IMR-90 (cell line): ENCODE measurements around the gene ADAMTS8. TPM values are rescaled to one million over a fixed set of nuclear protein-coding genes. Genes with fewer than 3 reads are reported as not detected.

ENCODE experiments used
- ATAC-seq: fragments of 200-7000 bp; cut with Tn5 transposase; 2 replicates; pipeline ENCODE4 v1.9.1; 2020; ENCODE audit warnings: low read depth, mild to moderate bottlenecking, moderate library complexity
- BruUV-seq: library from RNA; stranded (reverse); fragments of 400-500 nt; replicated peaks from 2 replicates; lab custom pipeline; 2021; lab: Mats Ljungman, UMichigan
- CTCF ChIA-PET: fragments of 300-600 bp; formaldehyde crosslinking; extraction: SDS; loops from one replicate; lab custom pipeline; 2021; ENCODE audit warnings: antibody characterized with exemption; lab: Yijun Ruan, JAX
- POLR2A ChIA-PET: fragments of 300-600 bp; sonication (Branson Sonifier 250); formaldehyde crosslinking; loops from one replicate; lab custom pipeline; 2022; ENCODE audit warnings: antibody characterized with exemption; ENCODE audit not compliant: unreplicated experiment; lab: Charles Lee
- DNase-seq: peaks from one replicate; pipeline ENCODE4 v3.0.0; 2013
- H2AFZ ChIP-seq: replicated peaks from 2 replicates; pipeline ENCODE3; 2013; ENCODE audit warnings: low read length, mild to moderate bottlenecking; ENCODE audit not compliant: poor library complexity
- H2AK5ac ChIP-seq: 2 replicates; pipeline ENCODE4 v1.6.1; 2013; ENCODE audit warnings: low read depth, low read length, inconsistent platforms
- H2AK9ac ChIP-seq: replicated peaks from 2 replicates; pipeline ENCODE3; 2013; ENCODE audit warnings: mild to moderate bottlenecking, low read depth, low read length, moderate library complexity; ENCODE audit not compliant: poor library complexity
- H2BK120ac ChIP-seq: 2 replicates; pipeline ENCODE4 v1.6.1; 2013; ENCODE audit warnings: low read depth, low read length, inconsistent platforms
- H2BK15ac ChIP-seq: 3 replicates; pipeline ENCODE4 v1.6.1; 2013; ENCODE audit warnings: low read depth, low read length, inconsistent platforms
- H2BK20ac ChIP-seq: 2 replicates; pipeline ENCODE4 v1.6.1; 2013; ENCODE audit warnings: low read depth, mild to moderate bottlenecking, inconsistent platforms, low read length, moderate library complexity
- H2BK5ac ChIP-seq: 2 replicates; pipeline ENCODE4 v1.6.1; 2013; ENCODE audit warnings: mild to moderate bottlenecking, low read depth, low read length, inconsistent platforms; ENCODE audit not compliant: poor library complexity, severe bottlenecking
- H3K14ac ChIP-seq: replicated peaks from 2 replicates; pipeline ENCODE4 v1.6.1; 2013; ENCODE audit warnings: low read depth, low read length, inconsistent platforms
- H3K18ac ChIP-seq: 2 replicates; pipeline ENCODE4 v1.6.1; 2013; ENCODE audit warnings: low read depth, low read length, control low read depth
- H3K23ac ChIP-seq: 2 replicates; pipeline ENCODE4 v1.6.1; 2013; ENCODE audit warnings: low read depth, low read length, inconsistent platforms
- H3K27ac ChIP-seq: 2 replicates; pipeline ENCODE4 v1.5.1; 2013; ENCODE audit warnings: mild to moderate bottlenecking, control low read depth, low read length; ENCODE audit not compliant: insufficient read depth
- H3K27me3 ChIP-seq: 2 replicates; pipeline ENCODE4 v1.6.1; 2013; ENCODE audit warnings: low read length; ENCODE audit not compliant: control insufficient read depth, insufficient read depth
- H3K36me3 ChIP-seq: 2 replicates; pipeline ENCODE4 v1.6.1; 2013; ENCODE audit warnings: low read length, mixed read lengths; ENCODE audit not compliant: control insufficient read depth, insufficient read depth
- H3K4ac ChIP-seq: 2 replicates; pipeline ENCODE4 v1.6.1; 2013; ENCODE audit warnings: low read depth, low read length, inconsistent platforms
- H3K4me1 ChIP-seq: 2 replicates; pipeline ENCODE4 v1.6.1; 2013; ENCODE audit warnings: low read length, mixed read lengths; ENCODE audit not compliant: control insufficient read depth, insufficient read depth
- H3K4me2 ChIP-seq: 2 replicates; pipeline ENCODE4 v1.6.1; 2013; ENCODE audit warnings: low read depth, mild to moderate bottlenecking, control low read depth, low read length, moderate library complexity
- H3K4me3 ChIP-seq: 2 replicates; pipeline ENCODE4 v1.5.1; 2013; ENCODE audit warnings: low read depth, mild to moderate bottlenecking, control low read depth, low read length, moderate library complexity; ENCODE audit not compliant: insufficient read depth
- H3K56ac ChIP-seq: 2 replicates; pipeline ENCODE4 v1.6.1; 2013; ENCODE audit warnings: low read length, inconsistent platforms; ENCODE audit not compliant: insufficient read depth; ENCODE audit errors: extremely low read depth
- H3K79me1 ChIP-seq, 2 experiments: 2 replicates each; pipeline ENCODE4 v1.6.1; 2013; ENCODE audit warnings: low read length in 2 of 2, inconsistent platforms in 1 of 2, low read depth in 1 of 2
- H3K9ac ChIP-seq: 2 replicates; pipeline ENCODE4 v1.6.1; 2013; ENCODE audit warnings: low read depth, low read length, control low read depth
- H3K9me1 ChIP-seq: 2 replicates; pipeline ENCODE4 v1.6.1; 2013; ENCODE audit warnings: low read length, inconsistent platforms; ENCODE audit not compliant: insufficient read depth
- H3K9me3 ChIP-seq: 2 replicates; pipeline ENCODE4 v1.6.1; 2013; ENCODE audit warnings: low read length; ENCODE audit not compliant: control insufficient read depth, insufficient read depth
- H4K20me1 ChIP-seq: 2 replicates; pipeline ENCODE4 v1.6.1; 2013; ENCODE audit warnings: low read length, inconsistent platforms; ENCODE audit not compliant: insufficient read depth
- H4K5ac ChIP-seq: 2 replicates; pipeline ENCODE4 v1.6.1; 2013; ENCODE audit warnings: mild to moderate bottlenecking, low read depth, low read length, control low read depth
- H4K8ac ChIP-seq, 2 experiments: 2 replicates each; pipeline ENCODE4 v1.6.1; 2013; ENCODE audit warnings: low read depth in 2 of 2, low read length in 2 of 2, control low read depth in 1 of 2, inconsistent platforms in 1 of 2
- H4K91ac ChIP-seq: 2 replicates; pipeline ENCODE4 v1.6.1; 2013; ENCODE audit warnings: low read depth, low read length, inconsistent platforms; ENCODE audit not compliant: insufficient read depth
- CEBPB ChIP-seq: IDR thresholded peaks from 2 replicates; pipeline ENCODE4 v1.6.1; 2012; ENCODE audit warnings: low read depth, low read length, improper control_type of control experiment
- CHD1 ChIP-seq: IDR thresholded peaks from 2 replicates; pipeline ENCODE4 v1.6.1; 2012; ENCODE audit warnings: low read depth, low read length, improper control_type of control experiment
- CTCF ChIP-seq: conservative IDR thresholded peaks from 2 replicates; pipeline ENCODE4 v1.5.1; 2012; ENCODE audit warnings: mild to moderate bottlenecking, low read depth, low read length, improper control_type of control experiment
- ELK1 ChIP-seq: fragments of 150-350 bp; IDR thresholded peaks from 2 replicates; pipeline ENCODE4 v1.6.1; 2016; ENCODE audit warnings: low read depth, mild to moderate bottlenecking, low read length, moderate library complexity, borderline replicate concordance
- FOS ChIP-seq: fragments of 150-350 bp; IDR thresholded peaks from 2 replicates; pipeline ENCODE4 v1.6.1; 2016; ENCODE audit warnings: low read depth, low read length
- MAFK ChIP-seq: IDR thresholded peaks from 2 replicates; pipeline ENCODE4 v1.6.1; 2012; ENCODE audit warnings: low read depth, low read length, improper control_type of control experiment
- MAZ ChIP-seq: IDR thresholded peaks from 2 replicates; pipeline ENCODE4 v1.6.1; 2012; ENCODE audit warnings: low read depth, mild to moderate bottlenecking, low read length, improper control_type of control experiment, moderate library complexity, borderline replicate concordance
- MXI1 ChIP-seq: IDR thresholded peaks from 2 replicates; pipeline ENCODE4 v1.6.1; 2012; ENCODE audit warnings: low read depth, mild to moderate bottlenecking, low read length, moderate library complexity, borderline replicate concordance
- NFE2L2 ChIP-seq: fragments of 150-350 bp; IDR thresholded peaks from 2 replicates; pipeline ENCODE4 v1.6.1; 2016; ENCODE audit warnings: low read depth, mild to moderate bottlenecking, low read length
- POLR2A ChIP-seq: IDR thresholded peaks from 2 replicates; pipeline ENCODE4 v1.6.1; 2012; ENCODE audit warnings: mild to moderate bottlenecking, low read depth, low read length
- RAD21 ChIP-seq: IDR thresholded peaks from 2 replicates; pipeline ENCODE4 v1.6.1; 2012; ENCODE audit warnings: low read length, improper control_type of control experiment
- RCOR1 ChIP-seq: IDR thresholded peaks from 2 replicates; pipeline ENCODE4 v1.6.1; 2012; ENCODE audit warnings: mild to moderate bottlenecking, low read length, improper control_type of control experiment; ENCODE audit not compliant: insufficient replicate concordance
- RFX5 ChIP-seq: IDR thresholded peaks from 2 replicates; pipeline ENCODE4 v1.8.0; 2012; ENCODE audit warnings: low read depth, mild to moderate bottlenecking, low read length, moderate library complexity
- SMC3 ChIP-seq: fragments of 150-350 bp; IDR thresholded peaks from 2 replicates; pipeline ENCODE4 v1.6.1; 2016; ENCODE audit warnings: low read depth, mild to moderate bottlenecking, antibody characterized with exemption, low read length, moderate library complexity
- USF2 ChIP-seq: fragments of 150-350 bp; IDR thresholded peaks from 2 replicates; pipeline ENCODE4 v1.6.1; 2017; ENCODE audit warnings: mild to moderate bottlenecking, antibody characterized with exemption, low read length, low read depth
- WGBS, 2 experiments: methylation state at CpG; one replicate each; pipeline versions ENCODE4 v1.1.5 to v1.1.7; 2013; ENCODE audit warnings: missing lambda C conversion rate in 2 of 2; ENCODE audit not compliant: insufficient read length in 1 of 2; ENCODE audit errors: extremely low coverage in 2 of 2; 5-methylcytosine and 5-hydroxymethylcytosine counted together
- dilution Hi-C: fragments of 300-500 bp; cut with HindIII; formaldehyde crosslinking; loops from one replicate; pipeline ENCODE4 v1.14.3; 2018; ENCODE audit warnings: low sequenced_read_pairs; ENCODE audit not compliant: unreplicated experiment
- in situ Hi-C: fragments of 300-500 bp; cut with MboI; formaldehyde crosslinking; loops from 3 replicates; pipeline ENCODE4 v1.14.3; 2019; ENCODE audit warnings: low sequenced_read_pairs, inconsistent platforms, mixed read lengths
- intact Hi-C: fragments of 100-400 bp; cut with micrococcal nuclease; formaldehyde crosslinking; loops from 2 replicates; pipeline ENCODE4 v1.10.0; 2022
- polyA plus RNA-seq, 3 experiments: library from polyadenylated mRNA; depleted of rRNA; stranded (reverse); fragments of >200 nt; gene quantifications; 2 replicates each; pipeline ENCODE4 v1.2.3, GENCODE V29; 2012; ENCODE audit warnings: low replicate concordance in 1 of 3
- total RNA-seq: library from RNA; depleted of rRNA; stranded (reverse); fragments of >200 nt; gene quantifications from 2 replicates; pipeline ENCODE4 v1.2.3, GENCODE V29; 2012

Gene ADAMTS8
- total and polyA plus RNA-seq, 2 of the 4 experiments (the other 2 are of a cell fraction), result under 0.01 to 0.60 TPM

- peaks cover 1% of the 10 kb centered on the region; the same call in 1 of the 2 replicates for H3K27me3 ChIP-seq
- H3K56ac ChIP-seq, result peak overlapping the region; percentile 82
- peak overlapping the region; percentile 91 for H2AK5ac ChIP-seq
- intact Hi-C loops (no loop called here), dilution Hi-C loops (no loop called here), in situ Hi-C loops (loop anchor here (25.0 kb wide), 2 partner anchors 1485 to 1660 kb away; no protein-coding TSS in a partner anchor)
- H4K8ac ChIP-seq, result peak overlapping the region; percentile 56 to 67; a peak in 3 of 4 replicates
- peak overlapping the region; percentile 99 for H2BK5ac ChIP-seq
- peak overlapping the region; percentile 45 for H2AFZ ChIP-seq
- peaks cover 31% of the 10 kb centered on the region for H3K9me1 ChIP-seq
- CTCF ChIA-PET, result interaction anchor here (1.5 kb wide), 1 partner anchor 12 kb away, joined by 3 read pairs; no protein-coding TSS in a partner anchor
- no peaks in the 10 kb centered on the region for H3K9me3 ChIP-seq
- peak overlapping the region; percentile 67 for H4K5ac ChIP-seq
- H2BK20ac ChIP-seq, result peak overlapping the region; percentile 97
- H3K9ac ChIP-seq, result 0 out of 2 replicates have a peak overlapping the region, but pooled peaks have one; percentile 13
- H3K23ac ChIP-seq, result peak overlapping the region; percentile 40; the same call in 1 of the 2 replicates
- no peak for DNase-seq
- BruUV-seq, result no TSS peak
- H3K4me2 ChIP-seq, result no peak overlapping the region
- peak overlapping the region; percentile 87; the same call in 1 of the 2 replicates for H3K27ac ChIP-seq
- H3K18ac ChIP-seq, result peak overlapping the region; percentile 90
- no peak for ATAC-seq
- no peak overlapping the region for H2AK9ac ChIP-seq
- H3K14ac ChIP-seq, result peak overlapping the region; percentile 85
- peak overlapping the region; percentile 92 for H3K4ac ChIP-seq
- no peaks in the 10 kb centered on the region for H3K79me1 ChIP-seq
- H3K4me1 ChIP-seq, result peaks cover 32% of the 10 kb centered on the region
- peak overlapping the region; percentile 96 for H2BK120ac ChIP-seq
- peaks cover 2% of the 10 kb centered on the region; the same call in 1 of the 2 replicates for H3K36me3 ChIP-seq
- WGBS, 2 experiments, result 56% methylated on average over 1 of the region's 2 CpGs; no CpG with 5 or more reads in 1 of the 2 experiments
- H4K20me1 ChIP-seq, result peaks cover 5% of the 10 kb centered on the region; the same call in 1 of the 2 replicates
- POLR2A ChIA-PET, result interaction anchor here (1.4 kb wide), 1 partner anchor 13 kb away, joined by 3 read pairs; no protein-coding TSS in a partner anchor
- H2BK15ac ChIP-seq, result peak overlapping the region; percentile 88; the same call in 2 of the 3 replicates
- no peak overlapping the region for H3K4me3 ChIP-seq
- peak overlapping the region; percentile 86 for H4K91ac ChIP-seq
- no peak for TF ChIP-seq RAD21
- no peak for TF ChIP-seq CHD1
- TF ChIP-seq RFX5, result no peak
- TF ChIP-seq FOS, result no peak
- no peak for TF ChIP-seq MXI1
- TF ChIP-seq POLR2A, result no peak
- no peak for TF ChIP-seq MAFK
- no peak for TF ChIP-seq NFE2L2
- no peak for TF ChIP-seq SMC3
- no peak for TF ChIP-seq USF2
- TF ChIP-seq CTCF, result no peak
- no peak for TF ChIP-seq RCOR1
- TF ChIP-seq ELK1, result no peak
- no peak for TF ChIP-seq MAZ
- TF ChIP-seq CEBPB, result no peak
These were observed 25.8 kb downstream of the ADAMTS8 start for GRCh38 chr11:130402570-130402969.
